NOMO-1 (cell line): Measurements from ENCODE around the gene GHRL.
"Not testable (repeated sequence)": the region's sequence is repeated elsewhere in the genome, so short reads cannot be mapped to it uniquely, and the experiment has no call there.

ENCODE experiments used
- DNase-seq, 2 experiments: peaks; one replicate each; lab custom pipeline; 2025; ENCODE audit not compliant: unreplicated experiment in 2 of 2; lab: John Stamatoyannopoulos, UW

The GHRL gene

GRCh38 chr3:10300087-10300486 lies 7.3 kb upstream of the GHRL start:
- no peak for DNase-seq

- no peak for DNase-seq
Measured at GRCh38 chr3:10299679-10300078, 6.9 kb upstream of the GHRL start.

GRCh38 chr3:10299175-10299574 lies 6.4 kb upstream of the GHRL start:
- no peak for DNase-seq

GRCh38 chr3:10298064-10298463 lies 5.3 kb upstream of the GHRL start:
- DNase-seq, result not testable (repeated sequence)

- DNase-seq, result peak; percentile 4 to 24
Measured at GRCh38 chr3:10294030-10294586, 1.4 kb upstream of the GHRL start.

GRCh38 chr3:10291641-10292040 lies 1.1 kb downstream of the GHRL start:
- no peak for DNase-seq

- DNase-seq, result no peak
Measured at GRCh38 chr3:10290481-10291176, 2.1 kb downstream of the GHRL start.

GRCh38 chr3:10289787-10290355 lies 2.9 kb downstream of the GHRL start:
- DNase-seq, result no peak

GRCh38 chr3:10289077-10289476 lies 3.7 kb downstream of the GHRL start:
- DNase-seq, result no peak

- no peak for DNase-seq
Measured at GRCh38 chr3:10288575-10288960, 4.2 kb downstream of the GHRL start.

- DNase-seq, result no peak
Measured at GRCh38 chr3:10287936-10288574, 4.7 kb downstream of the GHRL start.

GRCh38 chr3:10286596-10287295 lies 6.0 kb downstream of the GHRL start:
- DNase-seq, result no peak

GRCh38 chr3:10286133-10286524 lies 6.6 kb downstream of the GHRL start:
- no peak for DNase-seq

- no peak for DNase-seq
Measured at GRCh38 chr3:10285272-10286132, 7.2 kb downstream of the GHRL start.

- DNase-seq, result no peak
Measured at GRCh38 chr3:10284496-10284895, 8.3 kb downstream of the GHRL start.

- no peak for DNase-seq
Measured at GRCh38 chr3:10283638-10284037, 9.1 kb downstream of the GHRL start.

GRCh38 chr3:10281951-10282350 lies 10.8 kb downstream of the GHRL start:
- no peak for DNase-seq

GRCh38 chr3:10280571-10280970 lies 12.2 kb downstream of the GHRL start:
- no peak for DNase-seq

GRCh38 chr3:10280177-10280529 lies 12.6 kb downstream of the GHRL start:
- DNase-seq, result no peak

GRCh38 chr3:10279384-10280176 lies 13.2 kb downstream of the GHRL start:
- no peak for DNase-seq
